GM13977 (cell line): Measurements from ENCODE around the gene ALK.
"Not testable (repeated sequence)": the region's sequence is repeated elsewhere in the genome, so short reads cannot be mapped to it uniquely, and the experiment has no call there.

Source experiments
- DNase-seq: peaks from one replicate; pipeline ENCODE4 v3.0.0; 2012; ENCODE audit warnings: low spot score
- in situ Hi-C: fragments of 300-500 bp; cut with MboI; formaldehyde crosslinking; loops from one replicate; pipeline ENCODE4 v1.12.0; 2022; ENCODE audit warnings: low sequenced_read_pairs, low pct_unique_long_range_greater_than_20kb, mixed read lengths, inconsistent platforms; ENCODE audit not compliant: unreplicated experiment
- TF ChIP-seq, protein P1 (sequence below): IDR thresholded peaks from 2 replicates; pipeline ENCODE4 v1.5.1; 2012; ENCODE audit warnings: mild to moderate bottlenecking, control low read depth; ENCODE audit not compliant: insufficient read depth; ENCODE audit errors: extremely low read depth, missing control alignments

The ALK gene

GRCh38 chr2:29249666-29250253 is 671.6 kb downstream of the ALK start:
- no peak for DNase-seq
- in situ Hi-C loops = no loop called here
- TF ChIP-seq, protein P1, sequence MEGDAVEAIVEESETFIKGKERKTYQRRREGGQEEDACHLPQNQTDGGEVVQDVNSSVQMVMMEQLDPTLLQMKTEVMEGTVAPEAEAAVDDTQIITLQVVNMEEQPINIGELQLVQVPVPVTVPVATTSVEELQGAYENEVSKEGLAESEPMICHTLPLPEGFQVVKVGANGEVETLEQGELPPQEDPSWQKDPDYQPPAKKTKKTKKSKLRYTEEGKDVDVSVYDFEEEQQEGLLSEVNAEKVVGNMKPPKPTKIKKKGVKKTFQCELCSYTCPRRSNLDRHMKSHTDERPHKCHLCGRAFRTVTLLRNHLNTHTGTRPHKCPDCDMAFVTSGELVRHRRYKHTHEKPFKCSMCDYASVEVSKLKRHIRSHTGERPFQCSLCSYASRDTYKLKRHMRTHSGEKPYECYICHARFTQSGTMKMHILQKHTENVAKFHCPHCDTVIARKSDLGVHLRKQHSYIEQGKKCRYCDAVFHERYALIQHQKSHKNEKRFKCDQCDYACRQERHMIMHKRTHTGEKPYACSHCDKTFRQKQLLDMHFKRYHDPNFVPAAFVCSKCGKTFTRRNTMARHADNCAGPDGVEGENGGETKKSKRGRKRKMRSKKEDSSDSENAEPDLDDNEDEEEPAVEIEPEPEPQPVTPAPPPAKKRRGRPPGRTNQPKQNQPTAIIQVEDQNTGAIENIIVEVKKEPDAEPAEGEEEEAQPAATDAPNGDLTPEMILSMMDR = no peak

DNA sequence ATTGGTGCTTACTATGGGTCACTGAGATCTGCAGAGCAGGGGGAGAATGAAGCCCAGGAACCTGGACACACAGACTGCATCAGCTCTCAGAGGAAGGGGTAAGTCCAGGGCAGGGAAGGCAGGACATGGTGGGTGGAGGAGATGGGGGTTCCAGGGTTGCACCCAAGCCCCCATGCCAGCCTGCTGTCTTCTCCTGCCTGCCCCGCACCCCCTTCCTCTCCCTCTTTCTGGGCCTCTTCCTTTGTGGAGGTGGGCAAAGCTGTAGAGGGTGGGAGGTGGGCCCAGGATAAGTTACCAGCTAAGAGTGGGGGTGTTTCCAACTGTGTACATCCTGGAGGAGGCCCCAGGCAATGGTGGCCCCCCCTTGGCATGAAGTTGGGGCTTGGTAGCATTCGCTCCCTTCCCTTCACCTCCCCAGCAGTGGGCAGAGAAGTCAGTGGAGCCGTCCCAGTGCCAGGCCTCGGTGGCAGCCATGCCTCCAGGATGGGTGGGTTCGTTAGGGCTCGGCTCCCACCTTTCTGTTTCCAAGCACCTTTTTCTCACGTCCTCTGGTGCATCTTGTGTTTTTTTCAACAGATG is 674.0 kb downstream of the ALK start:
- no peak for DNase-seq
- TF ChIP-seq, protein P1 = no peak
- in situ Hi-C loops = no loop called here

DNA sequence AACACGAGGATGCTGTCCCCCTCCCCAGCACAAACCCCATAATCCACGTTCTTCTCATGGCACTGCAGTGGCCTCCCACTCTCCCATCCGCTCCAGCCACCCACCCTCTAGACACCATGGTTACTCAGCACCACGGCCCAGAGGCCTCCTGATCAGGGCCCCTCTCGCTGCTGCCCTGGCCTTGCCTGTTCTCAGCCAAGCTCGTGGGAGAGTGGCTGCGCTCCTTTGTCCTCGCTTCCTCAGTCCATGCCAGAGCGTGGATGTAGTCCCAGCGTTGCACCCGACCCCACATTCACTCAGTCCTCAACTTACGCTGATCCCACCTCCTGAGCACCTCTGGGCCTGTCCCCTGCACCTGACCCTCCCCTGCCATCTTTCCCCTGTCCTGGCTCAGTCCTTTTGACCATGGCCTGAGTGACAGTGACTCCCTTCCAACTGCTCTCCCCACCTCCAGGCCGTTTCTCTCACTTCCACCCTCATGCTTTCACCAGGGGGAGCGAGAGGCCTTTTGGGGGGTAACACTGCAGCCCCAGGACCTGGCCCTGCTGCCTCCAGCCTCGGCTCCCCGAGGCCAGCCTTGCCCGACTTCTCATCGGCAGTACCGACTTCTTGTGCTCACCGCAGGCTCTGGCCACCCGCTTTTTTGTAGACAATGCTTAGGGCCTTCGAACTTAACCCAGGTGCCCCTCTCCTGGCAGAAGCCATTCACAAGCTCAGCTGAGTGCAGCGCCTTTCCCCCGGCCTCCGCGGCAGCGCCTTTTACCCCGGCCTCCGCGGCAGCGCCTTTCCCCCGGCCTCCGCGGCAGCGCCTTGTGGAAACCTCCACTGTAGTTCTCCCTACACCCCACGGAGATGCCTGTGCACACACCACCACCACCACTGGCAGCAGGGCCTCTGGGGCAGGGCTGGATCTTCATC is 674.7 kb downstream of the ALK start:
- in situ Hi-C loops = no loop called here
- TF ChIP-seq, protein P1 = no peak
- no peak for DNase-seq

DNA sequence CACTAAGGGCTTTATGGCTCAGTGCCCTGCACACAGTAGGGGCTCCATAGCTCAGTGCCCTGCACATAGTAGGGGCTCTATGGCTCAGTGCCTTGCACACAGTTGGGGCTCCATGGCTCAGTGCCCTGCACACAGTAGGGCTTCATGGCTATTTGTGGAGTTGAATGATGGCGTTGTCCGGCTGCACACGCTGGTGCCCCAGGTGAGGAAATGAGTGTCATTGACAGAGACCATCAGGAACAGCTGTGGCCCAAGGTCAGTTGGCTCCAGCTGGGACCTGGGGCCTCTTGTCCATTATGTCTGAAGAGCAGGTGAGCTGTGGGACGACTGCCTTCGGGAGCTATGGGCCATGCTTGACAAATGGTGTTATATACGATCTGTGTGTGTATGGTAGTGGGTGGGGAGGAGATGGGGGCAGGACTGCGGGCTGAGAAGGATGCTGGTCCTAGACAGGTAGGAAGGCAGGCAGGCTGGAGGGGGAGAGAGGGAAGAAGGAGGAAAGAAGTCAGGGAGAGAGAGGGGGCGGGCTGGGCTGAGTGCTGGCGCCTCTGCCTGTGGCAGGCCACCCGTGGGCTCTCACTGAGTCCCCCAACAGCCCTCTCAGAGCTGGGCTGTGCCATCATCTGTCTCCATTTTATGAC is 675.5 kb downstream of the ALK start:
- no peak for DNase-seq
- TF ChIP-seq, protein P1 = no peak
- in situ Hi-C loops = no loop called here

DNA sequence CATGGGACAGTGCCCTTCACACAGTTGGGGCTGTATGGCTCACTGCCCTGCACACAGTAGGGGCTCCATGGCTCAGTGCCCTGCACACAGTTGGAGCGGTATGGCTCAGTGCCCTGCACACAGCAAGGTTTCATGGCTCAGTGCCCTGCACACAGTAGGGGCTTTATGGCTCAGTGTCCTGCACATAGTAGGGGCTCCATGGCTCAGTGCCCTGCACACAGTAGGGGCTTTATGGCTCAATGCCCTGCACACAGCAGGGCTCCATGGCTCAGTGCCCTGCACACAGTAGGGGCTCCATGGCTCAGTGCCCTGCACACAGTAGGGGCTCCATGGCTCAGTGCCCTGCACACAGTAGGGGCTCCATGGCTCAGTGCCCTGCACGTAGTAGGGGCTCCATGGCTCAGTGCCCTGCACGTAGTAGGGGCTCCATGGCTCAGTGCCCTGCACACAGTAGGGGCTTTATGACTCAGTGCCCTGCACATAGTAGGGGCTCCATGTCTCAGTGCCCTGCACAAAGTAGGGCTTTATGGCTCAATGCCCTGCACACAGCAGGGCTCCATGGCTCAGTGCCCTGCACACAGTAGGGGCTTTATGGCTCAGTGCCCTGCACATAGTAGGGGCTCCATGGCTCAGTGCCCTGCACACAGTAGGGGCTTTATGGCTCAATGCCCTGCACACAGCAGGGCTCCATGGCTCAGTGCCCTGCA is 676.2 kb downstream of the ALK start:
- in situ Hi-C loops, DNase-seq: not testable (repeated sequence)

GRCh38 chr2:29242621-29243375 is 678.6 kb downstream of the ALK start:
- TF ChIP-seq, protein P1 = no peak
- in situ Hi-C loops = no loop called here
- DNase-seq = no peak
